Muscle of leg (tissue), 11 donors: ENCODE measurements around the gene KLF7. TPM values are rescaled to one million over a fixed set of nuclear protein-coding genes. Genes with fewer than 3 reads are reported as not detected.

Experiments
- DNase-seq: peaks from one replicate; pipeline ENCODE4 v3.0.0; 2013
- H3K27ac ChIP-seq: one replicate; pipeline ENCODE4 v1.5.1; 2013; ENCODE audit warnings: mild to moderate bottlenecking, low read length, control low read depth
- H3K27me3 ChIP-seq: one replicate; pipeline ENCODE4 v1.6.1; 2013; ENCODE audit warnings: low read length; ENCODE audit not compliant: control insufficient read depth, insufficient read depth
- H3K36me3 ChIP-seq: one replicate; pipeline ENCODE4 v1.6.1; 2013; ENCODE audit warnings: low read length; ENCODE audit not compliant: control insufficient read depth, insufficient read depth
- H3K4me1 ChIP-seq: one replicate; pipeline ENCODE4 v1.6.1; 2013; ENCODE audit warnings: low read length; ENCODE audit not compliant: control insufficient read depth, insufficient read depth
- H3K4me3 ChIP-seq: one replicate; pipeline ENCODE4 v1.5.1; 2013; ENCODE audit warnings: low read length, control low read depth
- H3K9me3 ChIP-seq: replicated peaks from 2 replicates; pipeline ENCODE4 v1.6.1; 2013; ENCODE audit warnings: low read depth, low read length; ENCODE audit not compliant: control insufficient read depth
- WGBS: methylation state at CpG from one replicate; pipeline ENCODE4 v1.1.5; 2013; ENCODE audit warnings: missing lambda C conversion rate; ENCODE audit not compliant: insufficient coverage; 5-methylcytosine and 5-hydroxymethylcytosine counted together
- polyA plus RNA-seq, 8 donors: library from polyadenylated mRNA; unstranded; fragments of 120-200 nt; gene quantifications; one replicate each; pipeline versions ENCODE4 v1.2.1 to v1.2.3, GENCODE V29; 2013; ENCODE audit warnings: inconsistent platforms in 1 of 8, low replicate concordance in 1 of 8; ENCODE audit not compliant: insufficient read length in 8 of 8, insufficient read depth in 1 of 8
- total RNA-seq: library from RNA; stranded (reverse); fragments of 120-200 nt; gene quantifications from one replicate; pipeline ENCODE4 v1.2.4, GENCODE V29; 2013

Gene KLF7
- total and polyA plus RNA-seq, 9 donors = 8.7 to 20.5 (median 15.7) TPM

- Histone ChIP-seq H3K4me1 (peaks cover 22% of the 10 kb centered on the region), H3K27me3 (no peaks in the 10 kb centered on the region), H3K36me3 (no peaks in the 10 kb centered on the region), H3K27ac (no peak overlapping the region), H3K9me3 (no peaks in the 10 kb centered on the region), H3K4me3 (no peak overlapping the region)
- 84% methylated on average over 4 of the region's 4 CpGs for WGBS
- no peak for DNase-seq
Measured at GRCh38 chr2:207129821-207130220, 35.9 kb downstream of the KLF7 start.

GRCh38 chr2:207128867-207129266 is 36.9 kb downstream of the KLF7 start:
- no peaks in the 10 kb centered on the region for H3K27me3 ChIP-seq
- no peak overlapping the region for H3K27ac ChIP-seq
- no peak overlapping the region for H3K4me3 ChIP-seq
- no peaks in the 10 kb centered on the region for H3K9me3 ChIP-seq
- 100% methylated on average over 2 of the region's 4 CpGs for WGBS
- H3K36me3 ChIP-seq = peaks cover 4% of the 10 kb centered on the region
- H3K4me1 ChIP-seq = peaks cover 13% of the 10 kb centered on the region
- no peak for DNase-seq

- no peaks in the 10 kb centered on the region for H3K9me3 ChIP-seq
- no peak for DNase-seq
- peaks cover 4% of the 10 kb centered on the region for H3K4me1 ChIP-seq
- H3K36me3 ChIP-seq = peaks cover 21% of the 10 kb centered on the region
- no peaks in the 10 kb centered on the region for H3K27me3 ChIP-seq
- WGBS = 90% methylated on average over 2 of the region's 4 CpGs
- H3K27ac ChIP-seq = no peak overlapping the region
- no peak overlapping the region for H3K4me3 ChIP-seq
Measured at GRCh38 chr2:207126724-207127308, 38.9 kb downstream of the KLF7 start.

GRCh38 chr2:207123776-207124391 is 41.9 kb downstream of the KLF7 start:
- Histone ChIP-seq H3K9me3 (no peaks in the 10 kb centered on the region), H3K27ac (no peak overlapping the region), H3K4me3 (no peak overlapping the region), H3K36me3 (peaks cover 24% of the 10 kb centered on the region), H3K4me1 (peaks cover 5% of the 10 kb centered on the region), H3K27me3 (no peaks in the 10 kb centered on the region)
- WGBS = 79% methylated on average over 30 of the region's 31 CpGs
- DNase-seq = no peak

GRCh38 chr2:207123335-207123744 is 42.4 kb downstream of the KLF7 start:
- Histone ChIP-seq H3K27ac (no peak overlapping the region), H3K36me3 (peaks cover 24% of the 10 kb centered on the region), H3K27me3 (no peaks in the 10 kb centered on the region), H3K9me3 (no peaks in the 10 kb centered on the region), H3K4me3 (no peak overlapping the region), H3K4me1 (peaks cover 5% of the 10 kb centered on the region)
- no peak for DNase-seq
- no CpG with 5 or more reads among the region's 4 CpGs for WGBS

- Histone ChIP-seq H3K27me3 (no peaks in the 10 kb centered on the region), H3K4me1 (peaks cover 5% of the 10 kb centered on the region), H3K4me3 (no peak overlapping the region), H3K27ac (no peak overlapping the region), H3K36me3 (peaks cover 24% of the 10 kb centered on the region), H3K9me3 (no peaks in the 10 kb centered on the region)
- DNase-seq = no peak
- 85% methylated on average over 2 of the region's 5 CpGs for WGBS
Measured at GRCh38 chr2:207122651-207123334, 43.0 kb downstream of the KLF7 start.

- DNase-seq = no peak
- no peaks in the 10 kb centered on the region for H3K27me3 ChIP-seq
- H3K27ac ChIP-seq = no peak overlapping the region
- WGBS = 50% methylated on average over 1 of the region's 1 CpG
- H3K36me3 ChIP-seq = peaks cover 26% of the 10 kb centered on the region
- H3K4me3 ChIP-seq = no peak overlapping the region
- no peaks in the 10 kb centered on the region for H3K9me3 ChIP-seq
- H3K4me1 ChIP-seq = peaks cover 5% of the 10 kb centered on the region
Measured at GRCh38 chr2:207121784-207122183, 44.0 kb downstream of the KLF7 start.

GRCh38 chr2:207119048-207119447 is 46.7 kb downstream of the KLF7 start:
- H3K4me3 ChIP-seq = no peak overlapping the region
- H3K4me1 ChIP-seq = peaks cover 7% of the 10 kb centered on the region
- peaks cover 24% of the 10 kb centered on the region for H3K36me3 ChIP-seq
- H3K27me3 ChIP-seq = no peaks in the 10 kb centered on the region
- WGBS = 90% methylated on average over 2 of the region's 4 CpGs
- no peak for DNase-seq
- H3K27ac ChIP-seq = no peak overlapping the region
- H3K9me3 ChIP-seq = no peaks in the 10 kb centered on the region

- no peak for DNase-seq
- Histone ChIP-seq H3K36me3 (peaks cover 11% of the 10 kb centered on the region), H3K4me3 (no peak overlapping the region), H3K9me3 (no peaks in the 10 kb centered on the region), H3K4me1 (peaks cover 7% of the 10 kb centered on the region), H3K27me3 (no peaks in the 10 kb centered on the region), H3K27ac (no peak overlapping the region)
- WGBS = 80% methylated on average over 1 of the region's 2 CpGs
Measured at GRCh38 chr2:207117668-207118067, 48.1 kb downstream of the KLF7 start.

- Histone ChIP-seq H3K9me3 (no peaks in the 10 kb centered on the region), H3K27me3 (no peaks in the 10 kb centered on the region), H3K27ac (no peak overlapping the region), H3K4me1 (peaks cover 2% of the 10 kb centered on the region), H3K36me3 (peaks cover 3% of the 10 kb centered on the region), H3K4me3 (no peak overlapping the region)
- no CpG with 5 or more reads among the region's 6 CpGs for WGBS
- peak; percentile 71 for DNase-seq
Measured at GRCh38 chr2:207115715-207116364, 49.9 kb downstream of the KLF7 start.
